A673 (cell line): ENCODE results near the gene DENND1A. TPM values are rescaled to one million over a fixed set of nuclear protein-coding genes. Genes with fewer than 3 reads are reported as not detected.

Experiments
- BruUV-seq: library from RNA; stranded (reverse); fragments of 400-500 nt; replicated peaks from 2 replicates; lab custom pipeline; 2021; lab: Mats Ljungman, UMichigan
- CTCF ChIA-PET: fragments of 300-600 bp; sonication (Branson Sonifier 250); formaldehyde crosslinking; loops from one replicate; lab custom pipeline; 2022; ENCODE audit warnings: antibody characterized with exemption; lab: Charles Lee
- POLR2A ChIA-PET: fragments of 300-600 bp; sonication (Branson Sonifier 250); formaldehyde crosslinking; loops from one replicate; lab custom pipeline; 2022; ENCODE audit warnings: antibody characterized with exemption; ENCODE audit not compliant: low non-redundant PET; lab: Charles Lee
- DNase-seq: peaks from one replicate; pipeline ENCODE4 v3.0.0-alpha.2; 2015; ENCODE audit warnings: low spot score
- H3K27ac ChIP-seq: fragments of 200-600 bp; sonication (generic); 2 replicates; pipeline ENCODE4 v1.5.1; 2016; ENCODE audit warnings: mixed run types, low read depth, mild to moderate bottlenecking, mixed read lengths, antibody characterized with exemption, low read length; ENCODE audit not compliant: poor library complexity, severe bottlenecking
- H3K27me3 ChIP-seq: fragments of 200-600 bp; sonication (generic); replicated peaks from 2 replicates; pipeline ENCODE4 v1.6.1; 2017; ENCODE audit warnings: mixed run types, low read depth, mild to moderate bottlenecking, mixed read lengths, antibody characterized with exemption, low read length; ENCODE audit not compliant: insufficient read depth, poor library complexity
- H3K36me3 ChIP-seq: fragments of 200-600 bp; sonication (generic); 2 replicates; pipeline ENCODE4 v1.6.1; 2016; ENCODE audit warnings: mixed run types, mild to moderate bottlenecking, mixed read lengths, antibody characterized with exemption, low read length; ENCODE audit not compliant: insufficient read depth, poor library complexity, severe bottlenecking
- H3K4me1 ChIP-seq: fragments of 200-600 bp; sonication (generic); 2 replicates; pipeline ENCODE4 v1.6.1; 2017; ENCODE audit warnings: mixed run types, mild to moderate bottlenecking, mixed read lengths, antibody characterized with exemption, low read length; ENCODE audit not compliant: insufficient read depth, poor library complexity, severe bottlenecking
- H3K4me3 ChIP-seq: fragments of 200-600 bp; sonication (generic); 2 replicates; pipeline ENCODE4 v1.5.1; 2016; ENCODE audit warnings: low read depth, mixed run types, mild to moderate bottlenecking, mixed read lengths, low read length; ENCODE audit not compliant: poor library complexity, severe bottlenecking
- H3K9me3 ChIP-seq: fragments of 200-600 bp; sonication (generic); 2 replicates; pipeline ENCODE4 v1.6.1; 2016; ENCODE audit warnings: mixed run types, low read depth, mild to moderate bottlenecking, mixed read lengths, antibody characterized with exemption, low read length; ENCODE audit not compliant: poor library complexity, severe bottlenecking
- CTCF ChIP-seq: fragments of 300-800, 200-600 bp; sonication (generic); conservative IDR thresholded peaks from 2 replicates; pipeline ENCODE4 v1.5.1; 2017; ENCODE audit warnings: low read depth, mild to moderate bottlenecking, antibody characterized with exemption, low read length, moderate library complexity, mixed read lengths
- EZH2 ChIP-seq: fragments of 200-600 bp; sonication (generic); IDR thresholded peaks from 2 replicates; pipeline ENCODE4 v1.6.1; 2017; ENCODE audit warnings: borderline replicate concordance, low read depth, mild to moderate bottlenecking, mixed read lengths, antibody characterized with exemption, low read length; ENCODE audit not compliant: poor library complexity, severe bottlenecking
- intact Hi-C: fragments of 100-400 bp; cut with micrococcal nuclease; formaldehyde crosslinking; loops from one replicate; pipeline ENCODE4 v1.10.0; 2022; ENCODE audit not compliant: unreplicated experiment
- total RNA-seq: library from RNA; stranded (reverse); gene quantifications from 2 replicates; pipeline ENCODE4 v1.2.3, GENCODE V29; 2021

Gene DENND1A
- total RNA-seq, 1 experiment from 2014 or later, result 12.0 TPM

GRCh38 chr9:123955637-123956036, 25.7 kb upstream of the DENND1A start:
- ChIA-PET POLR2A (no interaction called here), CTCF (no interaction called here)
- Histone ChIP-seq H3K27ac (no peak overlapping the region), H3K36me3 (no peaks in the 10 kb centered on the region), H3K9me3 (no peaks in the 10 kb centered on the region), H3K4me3 (no peak overlapping the region), H3K27me3 (peaks cover 28% of the 10 kb centered on the region), H3K4me1 (no peaks in the 10 kb centered on the region)
- TF ChIP-seq CTCF (no peak), EZH2 (no peak)
- intact Hi-C loops, result no loop called here
- no TSS peak for BruUV-seq
- no peak for DNase-seq

DNA sequence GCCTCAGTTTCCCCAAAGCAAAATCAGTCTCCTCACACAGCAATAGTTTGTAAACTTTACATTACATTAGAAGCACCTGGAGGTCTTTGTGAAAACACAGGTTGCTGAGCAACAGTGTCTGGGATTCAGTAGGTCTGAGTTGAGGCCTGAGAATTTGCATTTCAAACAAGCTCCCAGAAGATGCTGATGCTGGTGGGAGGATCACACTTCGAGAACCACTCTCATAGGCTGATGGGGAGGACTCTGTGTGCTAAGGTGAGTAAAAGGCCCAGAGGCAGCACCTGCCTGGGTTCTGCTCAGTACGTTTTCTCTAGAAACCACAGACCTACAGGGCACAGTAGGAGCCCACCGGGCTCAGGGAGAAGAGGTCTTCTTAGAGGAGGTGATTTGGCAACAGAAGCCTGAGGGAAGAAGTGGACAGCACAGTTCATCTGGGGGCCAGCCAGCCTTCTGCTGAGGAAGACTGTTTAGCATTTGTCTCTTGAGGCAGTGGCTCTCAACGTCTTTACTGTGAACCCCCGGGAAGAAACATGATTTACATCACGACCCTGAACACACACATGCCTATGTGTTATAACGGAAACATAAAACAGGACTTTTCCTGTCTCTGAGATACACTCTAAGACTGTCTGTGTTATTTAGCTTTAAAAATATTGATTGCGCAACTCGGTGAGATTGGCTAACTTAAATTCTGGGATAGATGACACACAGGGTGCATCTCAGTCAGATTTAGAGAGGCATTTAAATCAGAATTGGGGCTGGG, 24.8 kb upstream of the DENND1A start:
- TF ChIP-seq CTCF (no peak), EZH2 (no peak)
- no peaks in the 10 kb centered on the region for H3K9me3 ChIP-seq
- no peak overlapping the region for H3K4me3 ChIP-seq
- BruUV-seq, result no TSS peak
- no peak overlapping the region for H3K27ac ChIP-seq
- H3K4me1 ChIP-seq, result no peaks in the 10 kb centered on the region
- ChIA-PET CTCF (no interaction called here), POLR2A (no interaction called here)
- no peaks in the 10 kb centered on the region for H3K36me3 ChIP-seq
- H3K27me3 ChIP-seq, result peaks cover 28% of the 10 kb centered on the region
- intact Hi-C loops, result no loop called here
- DNase-seq, result peak; percentile 74

- TF ChIP-seq CTCF (no peak), EZH2 (no peak)
- no TSS peak for BruUV-seq
- Histone ChIP-seq H3K27ac (no peak overlapping the region), H3K4me1 (no peaks in the 10 kb centered on the region), H3K4me3 (no peak overlapping the region), H3K36me3 (no peaks in the 10 kb centered on the region), H3K9me3 (no peaks in the 10 kb centered on the region), H3K27me3 (peaks cover 14% of the 10 kb centered on the region)
- no peak for DNase-seq
- CTCF ChIA-PET, result interaction anchor here (0.9 kb wide), 1 partner anchor 12 kb away, joined by 3 read pairs; no protein-coding TSS in a partner anchor
- POLR2A ChIA-PET, result no interaction called here
- intact Hi-C loops, result no loop called here
Measured at GRCh38 chr9:123952641-123953495, 22.9 kb upstream of the DENND1A start.
